GM11168 (cell line): ENCODE results near the gene SGSM2.

Source experiments
- in situ Hi-C: fragments of 300-500 bp; cut with MboI; formaldehyde crosslinking; loops from one replicate; pipeline ENCODE4 v1.12.0; 2022; ENCODE audit warnings: low sequenced_read_pairs; ENCODE audit not compliant: unreplicated experiment

Gene SGSM2

DNA sequence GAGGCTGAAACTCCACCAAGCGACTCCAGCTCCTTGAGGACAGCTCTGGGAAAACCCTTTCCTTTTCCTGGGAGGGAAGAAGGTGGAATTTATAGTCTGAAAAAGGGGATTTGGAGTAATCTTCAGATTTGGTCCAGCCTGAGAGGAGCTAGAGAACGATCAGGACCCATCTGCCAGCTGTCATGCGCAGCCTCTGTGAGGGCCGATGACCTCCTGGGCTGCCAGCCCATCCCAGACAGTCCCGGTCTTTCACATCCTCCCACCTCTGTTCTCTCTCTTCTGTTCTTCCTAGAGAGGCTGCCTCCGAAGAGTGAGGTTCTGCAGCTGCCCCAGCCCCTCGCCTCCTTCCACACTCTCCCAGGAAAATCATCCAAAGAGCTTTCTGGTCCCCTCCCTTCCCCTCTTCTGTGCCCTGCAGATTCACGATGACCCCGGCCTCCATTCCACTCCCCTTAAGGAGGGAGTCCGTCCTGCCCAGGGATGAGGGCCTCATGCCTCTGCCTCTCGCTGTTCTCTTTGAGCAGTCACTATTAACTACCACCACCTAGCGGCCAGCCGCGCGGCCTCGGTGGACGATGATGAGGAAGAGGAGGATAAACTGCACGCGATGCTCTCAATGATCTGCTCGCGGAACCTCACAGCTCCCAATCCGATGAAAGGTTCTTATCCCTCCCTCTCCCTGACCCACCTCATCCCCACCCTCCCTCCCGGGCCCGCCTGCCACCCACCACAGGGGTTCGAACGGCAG is 29.6 kb downstream of the SGSM2 start:
- in situ Hi-C loops = no loop called here

- in situ Hi-C loops = no loop called here
These were observed 31.1 kb downstream of the SGSM2 start for GRCh38 chr17:2368359-2368758.

- in situ Hi-C loops = no loop called here
These were observed 31.7 kb downstream of the SGSM2 start for GRCh38 chr17:2369039-2369438.

DNA sequence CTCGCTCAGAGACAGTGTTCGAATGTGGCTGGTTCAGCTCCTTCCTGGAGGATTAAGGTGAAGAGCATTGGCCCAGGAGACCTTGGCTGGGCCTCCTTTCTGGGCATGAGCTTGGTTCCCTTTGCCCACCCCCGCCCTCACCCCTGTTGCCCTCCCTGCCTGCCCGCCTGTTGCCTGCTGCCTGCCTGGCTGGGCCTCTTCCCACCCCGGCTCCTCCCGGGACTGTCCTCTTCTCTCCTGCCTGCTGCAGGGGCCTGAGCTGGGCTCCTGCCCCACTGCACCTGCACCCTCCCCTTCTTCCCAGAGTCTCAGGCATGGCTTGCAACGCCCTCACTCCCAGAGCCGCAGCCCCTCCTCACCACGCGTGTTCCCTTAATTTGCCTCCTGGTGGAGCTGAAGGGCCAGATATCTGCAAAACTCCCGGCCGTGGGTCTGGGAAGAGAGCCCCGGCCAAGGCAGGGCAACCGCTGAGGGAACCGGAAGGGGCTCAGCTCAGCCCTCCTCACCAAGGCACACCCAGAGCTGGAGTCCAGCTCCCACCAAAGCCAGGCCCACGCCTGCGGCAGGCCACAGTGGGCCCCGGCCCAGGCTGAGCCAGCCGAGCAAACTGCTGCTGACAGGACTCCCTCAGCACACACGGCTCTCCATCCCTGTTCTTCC is 32.4 kb downstream of the SGSM2 start:
- in situ Hi-C loops = no loop called here

GRCh38 chr17:2370211-2370589 is 32.9 kb downstream of the SGSM2 start:
- in situ Hi-C loops = no loop called here

DNA sequence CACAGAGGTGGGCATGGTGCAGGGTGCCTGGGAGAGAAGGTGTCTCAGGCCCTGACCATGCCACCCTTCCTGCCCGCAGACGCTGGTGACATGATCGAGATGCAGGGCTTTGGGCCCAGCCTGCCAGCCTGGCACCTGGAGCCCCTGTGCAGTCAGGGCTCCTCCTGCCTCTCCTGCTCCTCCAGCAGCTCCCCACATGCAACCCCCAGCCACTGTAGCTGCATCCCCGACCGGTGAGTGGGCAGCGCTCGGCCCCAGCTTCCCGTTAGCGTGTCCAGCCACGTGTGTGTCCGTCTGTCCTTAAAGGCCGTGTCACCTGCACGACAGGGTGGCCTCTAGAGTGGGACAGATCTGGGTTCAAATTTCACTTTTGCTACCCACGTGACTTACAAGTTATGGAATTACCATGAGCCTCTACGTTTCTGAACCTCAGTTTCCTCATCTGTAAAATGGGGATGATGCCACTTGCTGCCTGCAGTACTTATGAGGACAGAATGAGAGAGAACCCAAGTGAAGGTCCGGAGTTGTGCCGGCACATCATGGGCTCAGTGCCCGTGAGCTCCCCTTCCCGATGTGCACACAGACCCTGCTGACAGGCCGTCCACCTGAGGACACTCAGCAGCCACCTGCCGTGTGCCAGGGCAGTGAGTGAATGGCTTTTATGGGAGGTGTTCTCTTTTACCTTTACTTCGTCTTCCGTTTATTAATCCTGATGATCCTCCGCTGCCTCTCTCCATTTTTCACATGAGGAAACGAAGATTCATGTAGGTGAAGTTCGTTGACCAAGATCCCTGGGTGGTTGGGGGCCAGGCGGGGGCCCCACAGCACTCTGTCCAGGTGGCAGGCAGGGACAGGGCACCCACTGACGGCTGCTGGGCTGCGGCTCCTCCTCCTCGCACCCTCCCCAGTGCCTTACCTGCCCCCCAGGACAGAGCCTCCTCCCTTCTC is 34.2 kb downstream of the SGSM2 start:
- in situ Hi-C loops = no loop called here

- in situ Hi-C loops = no loop called here
These were observed 34.9 kb downstream of the SGSM2 start for GRCh38 chr17:2372180-2372579.

GRCh38 chr17:2372681-2373080 is 35.4 kb downstream of the SGSM2 start:
- in situ Hi-C loops = no loop called here

DNA sequence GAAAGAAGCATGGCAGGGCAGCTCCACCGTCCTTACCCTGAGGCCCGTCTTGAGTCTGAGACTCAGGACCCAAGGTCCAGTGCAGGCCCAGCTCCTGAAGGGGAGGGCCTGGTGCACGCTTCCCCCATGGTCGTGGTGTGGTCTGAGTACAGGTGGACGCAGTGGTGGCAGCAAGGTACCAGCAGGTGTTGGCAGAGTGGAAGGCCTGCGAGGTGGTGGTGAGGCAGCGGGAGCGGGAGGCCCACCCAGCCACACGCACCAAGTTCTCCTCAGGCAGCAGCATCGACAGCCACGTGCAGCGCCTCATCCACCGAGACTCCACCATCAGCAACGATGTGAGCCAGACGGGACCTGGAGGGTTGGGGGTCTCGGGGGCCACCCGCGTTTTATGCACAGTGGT is 35.9 kb downstream of the SGSM2 start:
- in situ Hi-C loops = no loop called here

GRCh38 chr17:2374549-2375285 is 37.4 kb downstream of the SGSM2 start:
- in situ Hi-C loops = no loop called here

GRCh38 chr17:2375406-2375805 is 38.1 kb downstream of the SGSM2 start:
- in situ Hi-C loops = no loop called here

DNA sequence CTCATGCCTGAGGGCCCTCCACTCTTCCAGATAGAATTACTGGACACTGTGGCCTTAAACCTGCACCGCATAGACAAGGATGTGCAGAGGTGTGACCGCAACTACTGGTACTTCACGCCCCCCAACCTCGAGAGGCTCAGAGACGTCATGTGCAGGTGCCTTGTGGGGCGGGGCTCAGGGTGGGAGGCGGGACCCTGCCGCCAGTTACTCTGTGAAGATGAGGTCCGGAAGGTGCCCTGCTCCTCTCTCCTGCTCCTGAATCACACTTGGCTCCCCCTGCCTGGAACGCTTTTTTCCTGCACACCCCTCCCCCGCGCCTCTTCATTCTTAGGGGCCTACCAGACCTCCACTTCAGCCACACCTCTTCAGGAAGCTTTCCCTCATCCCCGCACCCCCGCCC is 38.8 kb downstream of the SGSM2 start:
- in situ Hi-C loops = no loop called here

GRCh38 chr17:2377659-2378058 is 40.4 kb downstream of the SGSM2 start:
- in situ Hi-C loops = no loop called here

GRCh38 chr17:2378905-2379304 is 41.6 kb downstream of the SGSM2 start:
- in situ Hi-C loops = no loop called here

- in situ Hi-C loops = no loop called here
These were observed 42.4 kb downstream of the SGSM2 start for GRCh38 chr17:2379489-2380225.

DNA sequence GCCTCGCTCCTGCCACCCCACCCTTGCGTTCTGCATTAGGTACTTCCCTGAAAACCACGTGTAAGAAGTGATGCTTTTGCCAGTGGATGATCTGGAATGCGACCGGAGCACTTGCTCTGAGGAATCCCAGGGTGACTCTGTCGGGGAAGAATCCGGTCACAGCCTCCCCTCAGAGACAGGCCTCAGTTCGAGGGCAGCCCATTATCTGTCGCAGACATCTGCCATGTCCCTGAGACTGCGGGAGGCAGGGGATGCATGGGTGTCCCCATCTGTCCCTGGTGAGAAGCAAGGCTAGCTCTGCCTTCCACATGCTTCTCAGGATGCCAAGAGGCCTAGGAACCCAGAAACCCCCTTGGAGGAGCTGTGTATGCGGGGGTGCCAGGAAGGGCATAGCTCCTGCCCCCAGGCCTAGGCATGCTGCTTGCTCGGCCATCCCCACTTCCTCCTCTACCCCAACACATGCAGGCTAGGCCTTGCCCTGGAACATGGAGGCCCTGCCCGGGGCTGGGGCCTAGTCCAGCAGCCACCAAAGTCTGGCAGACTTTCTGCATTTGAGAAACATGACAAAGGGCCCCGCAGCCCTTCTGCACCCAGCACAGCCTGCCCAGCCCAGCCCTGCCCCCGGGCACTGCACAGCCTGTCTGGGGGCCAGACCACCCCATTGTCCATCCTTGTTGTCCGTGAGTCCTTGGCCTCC is 43.1 kb downstream of the SGSM2 start:
- in situ Hi-C loops = no loop called here

DNA sequence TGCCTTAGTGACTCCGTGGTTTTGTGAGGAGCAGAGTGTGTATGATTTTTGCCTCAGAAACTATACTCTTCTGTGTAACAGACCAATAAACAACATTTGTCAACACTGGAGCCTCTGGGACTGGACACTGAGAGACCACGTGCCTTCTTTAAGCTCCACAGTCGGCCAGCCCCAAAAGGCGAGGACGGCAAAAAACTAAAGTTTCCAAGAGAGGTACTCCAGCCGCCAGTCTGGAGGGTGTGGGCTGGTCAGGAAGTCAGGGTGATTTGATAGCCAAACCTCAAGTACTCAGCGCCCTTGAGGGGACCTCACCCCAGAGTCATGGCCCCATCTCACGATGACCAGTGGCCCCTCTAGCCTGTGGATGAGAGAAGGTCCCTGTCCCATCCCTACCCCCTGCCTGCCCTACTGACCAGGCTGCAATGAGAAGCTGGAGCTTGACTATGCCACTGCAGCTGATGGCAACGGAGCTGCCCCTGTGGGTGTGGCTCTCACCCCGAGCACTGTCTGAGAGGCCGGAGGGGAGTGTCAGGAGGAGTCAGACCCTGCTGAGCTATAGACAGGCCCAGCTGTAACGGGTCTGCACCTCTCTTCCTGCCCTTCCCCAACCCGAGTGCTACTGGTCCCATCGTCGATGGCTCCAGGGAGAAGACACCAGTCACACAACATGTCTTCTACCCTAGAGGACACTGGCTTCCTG is 43.8 kb downstream of the SGSM2 start:
- in situ Hi-C loops = no loop called here

- in situ Hi-C loops = no loop called here
These were observed 46.4 kb downstream of the SGSM2 start for GRCh38 chr17:2383628-2384167.
